GM21529 (cell line): ENCODE results near the gene OR2L2.
"Not testable (repeated sequence)": the region's sequence is repeated elsewhere in the genome, so short reads cannot be mapped to it uniquely, and the experiment has no call there.

Experiments
- ATAC-seq: cut with Tn5 transposase; IDR thresholded peaks from one replicate; pipeline ENCODE4 v1.9.1; 2021; ENCODE audit not compliant: unreplicated experiment

The OR2L2 gene

GRCh38 chr1:248029770-248030169 lies at the start of gene OR2L2:
TSS of gene OR2L2 (plus strand) at chr1:248030070. CDS start at chr1:248038268, 8,198 bp downstream.
- ATAC-seq, result no peak

- ATAC-seq, result no peak
Measured at GRCh38 chr1:247992986-247993385, 36.9 kb upstream of the OR2L2 start.

- no peak for ATAC-seq
Measured at GRCh38 chr1:247998811-247999210, 31.1 kb upstream of the OR2L2 start.

DNA sequence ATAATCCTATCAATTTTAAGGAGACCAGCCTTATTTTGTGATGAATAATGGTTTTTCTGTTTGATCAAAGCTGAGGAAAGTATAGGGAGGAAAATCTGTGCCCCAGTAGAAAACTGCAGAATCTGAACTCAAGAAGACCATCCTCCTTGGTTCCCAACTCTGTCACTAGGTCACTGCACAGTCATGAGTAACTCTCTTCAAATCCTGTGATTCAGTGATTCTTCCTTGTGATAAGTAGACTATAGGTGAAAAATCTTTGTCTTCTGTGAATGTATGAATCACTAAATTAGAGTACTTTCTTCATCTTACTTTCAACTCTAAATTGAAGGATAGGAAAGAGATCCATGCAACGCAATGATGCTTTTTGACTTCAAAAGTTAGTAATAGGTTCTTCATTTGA lies 29.7 kb upstream of the OR2L2 start:
- no peak for ATAC-seq

DNA sequence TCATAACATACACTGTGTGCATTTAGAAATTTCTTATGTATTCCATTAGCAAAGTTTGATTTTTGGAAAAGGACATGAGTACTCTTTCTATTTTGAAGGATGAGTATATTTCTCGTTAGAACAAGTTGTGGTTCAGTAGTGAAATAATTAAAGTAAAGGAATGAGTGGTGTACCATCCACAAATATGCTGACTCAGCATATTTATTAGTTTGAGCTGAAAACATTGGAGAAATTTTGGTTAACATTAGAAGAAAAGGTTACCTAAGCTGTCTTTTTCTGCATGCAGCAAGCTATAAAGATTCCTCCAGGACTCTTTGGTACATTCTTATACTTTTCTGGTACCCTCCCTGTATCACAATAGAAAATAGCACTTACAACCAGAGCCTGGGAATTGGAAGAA lies 22.1 kb upstream of the OR2L2 start:
- no peak for ATAC-seq

GRCh38 chr1:248009681-248010080 lies 20.2 kb upstream of the OR2L2 start:
- no peak for ATAC-seq

DNA sequence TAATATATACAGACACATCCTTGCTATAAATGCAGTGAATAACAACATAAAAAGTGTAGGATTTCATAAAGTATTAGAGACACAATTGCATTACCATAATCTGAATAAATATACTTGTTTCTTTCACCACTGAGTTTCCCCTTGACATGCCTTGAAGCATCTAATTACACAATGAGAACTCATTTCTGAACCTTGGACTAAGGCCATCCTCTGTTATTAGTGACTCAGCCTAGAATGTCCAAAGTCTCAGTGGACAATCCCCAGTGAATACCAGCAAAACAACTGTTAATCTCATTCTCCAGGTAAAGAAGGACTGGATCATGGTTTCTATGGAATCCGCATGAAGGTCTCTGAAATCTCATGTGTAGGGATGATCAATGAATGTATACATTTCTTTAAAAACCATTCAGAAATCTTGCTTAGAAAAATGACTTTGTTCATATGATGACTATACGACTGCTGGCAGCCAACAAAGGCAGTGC lies 16.6 kb upstream of the OR2L2 start, which contains the start of gene OR2L5:
OR2L5 (plus strand) TSS at position 432 of the 482 bp plus-strand sequence. CDS start 8,288 bp downstream, outside the sequence.
- no peak for ATAC-seq

DNA sequence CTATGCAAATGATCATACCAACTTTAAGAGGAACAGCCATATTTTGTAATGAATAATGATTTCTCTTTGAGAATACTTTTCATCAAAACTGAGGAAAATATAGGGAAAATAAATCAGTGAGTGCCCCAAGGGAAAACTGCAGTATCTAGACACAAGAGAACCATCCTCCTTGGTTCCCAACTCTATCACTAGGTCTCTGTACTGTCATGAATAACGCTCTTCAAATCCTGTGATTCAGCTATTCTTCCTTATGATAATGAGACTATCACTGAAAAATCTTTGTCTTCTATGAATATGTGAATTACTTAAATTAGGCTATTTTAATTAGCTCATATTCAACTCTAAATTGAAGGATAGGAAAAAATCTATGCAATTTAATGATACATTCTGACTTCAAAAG lies 14.1 kb upstream of the OR2L2 start:
- ATAC-seq, result no peak

DNA sequence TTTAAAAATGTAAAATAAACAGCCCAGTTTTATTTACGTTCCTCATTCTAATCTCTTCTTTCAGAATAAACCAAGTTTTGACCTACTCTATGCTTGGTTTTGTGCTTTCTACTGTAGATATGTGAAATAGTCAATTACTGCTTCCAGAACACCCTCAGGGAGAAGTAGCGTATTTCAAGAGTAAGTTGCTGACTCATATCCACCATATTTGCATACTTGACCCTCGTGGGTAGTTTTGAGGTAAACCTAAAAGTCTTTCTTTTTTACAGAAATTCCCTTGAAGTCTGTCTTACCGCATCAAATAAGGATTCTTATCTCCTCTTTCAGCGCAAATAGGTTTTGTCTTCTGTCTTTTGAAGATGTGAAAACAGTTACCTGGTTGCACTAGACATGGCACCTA lies 15.3 kb downstream of the OR2L2 start:
- ATAC-seq, result no peak

DNA sequence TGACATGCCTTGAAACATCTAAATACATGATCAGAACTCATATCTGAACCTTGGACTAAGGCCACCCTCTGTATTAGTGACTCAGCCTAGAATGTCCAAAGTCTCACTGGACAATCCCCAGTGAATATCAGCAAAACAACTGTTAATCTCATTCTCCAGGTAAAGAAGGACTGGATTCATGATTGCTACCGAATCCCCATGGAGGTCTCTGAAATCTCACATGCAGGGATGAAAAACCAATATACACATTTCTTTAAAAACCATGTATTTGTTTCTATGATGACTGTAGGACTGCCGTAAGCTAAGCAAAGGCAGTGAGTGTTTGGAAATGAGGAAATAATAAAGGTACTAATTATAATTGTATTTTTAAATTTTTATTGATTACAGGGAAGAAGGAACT lies 16.7 kb downstream of the OR2L2 start, which contains the start of gene OR2L3:
OR2L3 (plus strand) TSS at position 301 of the 400 bp plus-strand sequence. CDS start 13,846 bp downstream, outside the sequence.
- ATAC-seq, result no peak

- ATAC-seq, result no peak
Measured at GRCh38 chr1:248047008-248047407, 17.1 kb downstream of the OR2L2 start.

GRCh38 chr1:248054671-248055070 lies 24.8 kb downstream of the OR2L2 start:
- ATAC-seq, result no peak

DNA sequence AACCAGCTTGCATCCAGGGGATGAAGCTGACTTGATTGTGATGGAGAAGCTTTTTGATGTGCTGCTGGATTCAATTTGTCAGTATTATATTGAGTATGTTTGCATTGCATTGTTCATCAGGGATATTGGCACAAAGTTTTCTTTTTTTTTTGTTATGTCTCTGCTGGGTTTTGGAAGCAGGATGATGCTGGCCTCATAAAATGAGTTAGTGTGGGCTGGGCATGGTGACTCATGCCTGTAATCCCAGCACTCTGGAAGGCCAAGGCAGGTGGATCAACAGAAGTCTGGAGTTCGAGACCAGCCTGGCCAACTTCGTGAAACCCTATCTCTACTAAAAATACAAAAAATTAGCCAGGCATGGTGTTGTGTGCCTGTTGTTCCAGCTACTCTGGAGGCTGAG lies 25.4 kb downstream of the OR2L2 start:
- no peak for ATAC-seq

GRCh38 chr1:248065071-248065470 lies 35.2 kb downstream of the OR2L2 start:
- no peak for ATAC-seq

- no peak for ATAC-seq
Measured at GRCh38 chr1:248065604-248066003, 35.7 kb downstream of the OR2L2 start.

DNA sequence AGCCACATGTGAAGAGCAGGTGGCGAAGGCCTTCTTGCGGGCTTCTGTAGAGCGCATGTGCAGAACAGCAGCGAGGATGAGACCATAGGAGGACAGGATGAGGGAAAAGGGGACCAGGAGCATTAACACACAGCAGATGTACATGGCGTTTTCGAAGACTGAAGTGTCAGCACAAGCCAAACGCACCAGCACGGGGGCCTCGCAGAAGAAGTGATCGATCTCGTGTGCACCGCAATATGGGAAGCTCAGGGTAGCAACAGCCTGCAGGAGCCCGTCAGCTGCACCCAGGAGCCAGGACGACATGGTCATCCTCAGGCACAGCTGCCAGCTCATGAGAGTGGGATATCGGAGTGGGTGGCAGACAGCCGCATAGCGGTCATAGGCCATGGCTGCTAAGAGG lies 54.0 kb downstream of the OR2L2 start:
- not testable (repeated sequence) for ATAC-seq
